K562 (cell line): ENCODE data around the gene SAMD8. TPM values are rescaled to one million over a fixed set of nuclear protein-coding genes. Genes with fewer than 3 reads are reported as not detected.

ENCODE experiments used
- ATAC-seq: fragments of 200-7000 bp; cut with Tn5 transposase; 3 replicates; pipeline ENCODE4 v1.9.1; 2020; ENCODE audit warnings: moderate library complexity
- BruUV-seq: library from RNA; stranded (reverse); fragments of 400-500 nt; replicated peaks from 2 replicates; lab custom pipeline; 2021; lab: Mats Ljungman, UMichigan
- CTCF ChIA-PET: fragments of 300-600 bp; formaldehyde crosslinking; extraction: SDS; loops from one replicate; lab custom pipeline; 2021; ENCODE audit warnings: low intra/inter-chr PET ratio; lab: Yijun Ruan, JAX
- POLR2A ChIA-PET: fragments of 300-600, 350-650 bp; sonication (Branson Sonifier 250); formaldehyde crosslinking; extraction: SDS; loops from one replicate; lab custom pipeline; 2021; ENCODE audit warnings: antibody characterized with exemption, inconsistent platforms; lab: Yijun Ruan, JAX
- DNase-seq, 4 experiments: peaks; one replicate each; pipeline versions ENCODE4 v3.0.0 to v3.0.0-alpha.2; 2011 to 2018; ENCODE audit warnings: low spot score in 3 of 4, mixed read lengths in 3 of 4; ENCODE audit errors: extremely low read depth in 1 of 4
- FAIRE-seq: peaks from 2 replicates; lab custom pipeline; 2011; peaks lifted over from hg19 to GRCh38; lab: Jason Lieb, UNC
- H2AFZ ChIP-seq: 2 replicates; pipeline ENCODE4 v1.6.0; 2011; ENCODE audit warnings: low read depth, low read length, control low read depth, inconsistent platforms
- H3K27ac ChIP-seq: fragments of 200-600 bp; 3 replicates; pipeline ENCODE4 v1.8.0; 2011; ENCODE audit warnings: low read depth, mild to moderate bottlenecking, control low read depth, inconsistent platforms, low read length, moderate library complexity, mixed read lengths; ENCODE audit errors: extremely low read depth
- H3K27me3 ChIP-seq, 2 experiments: fragments of 300-600 bp in 1 of 2; 2 replicates in 1 of 2; 3 replicates in 1 of 2; pipeline versions ENCODE4 v1.6.0 to v1.8.0; 2011; ENCODE audit warnings: inconsistent platforms in 2 of 2, low read length in 2 of 2, mild to moderate bottlenecking in 1 of 2, mixed read lengths in 1 of 2, moderate library complexity in 1 of 2; ENCODE audit not compliant: control insufficient read depth in 2 of 2, insufficient read depth in 2 of 2
- H3K36me3 ChIP-seq: fragments of 300-600 bp; 3 replicates; pipeline ENCODE4 v1.8.0; 2011; ENCODE audit warnings: mild to moderate bottlenecking, low read length, inconsistent platforms; ENCODE audit not compliant: control insufficient read depth, insufficient read depth
- H3K4me1 ChIP-seq, 2 experiments: fragments of 200-600 bp in 1 of 2; replicated peaks in 1 of 2; 2 replicates in 1 of 2; 3 replicates in 1 of 2; pipeline versions ENCODE4 v1.5.1 to v1.8.0; 2011; ENCODE audit warnings: inconsistent platforms in 2 of 2, low read length in 2 of 2, mild to moderate bottlenecking in 1 of 2, mixed read lengths in 1 of 2, moderate library complexity in 1 of 2; ENCODE audit not compliant: control insufficient read depth in 2 of 2, insufficient read depth in 2 of 2
- H3K4me2 ChIP-seq: 2 replicates; pipeline ENCODE4 v1.6.1; 2011; ENCODE audit warnings: low read length, control low read depth, inconsistent platforms, mixed read lengths; ENCODE audit not compliant: insufficient read depth
- H3K4me3 ChIP-seq: fragments of 200-600 bp; sonication (generic), shearing (Covaris generic); 2 replicates; pipeline ENCODE4 v1.5.1; 2016; ENCODE audit warnings: control low read depth, inconsistent platforms
- H3K79me2 ChIP-seq: fragments of 200-600 bp; 3 replicates; pipeline ENCODE4 v1.8.0; 2011; ENCODE audit warnings: low read length, inconsistent platforms; ENCODE audit not compliant: control insufficient read depth, insufficient read depth
- H3K9ac ChIP-seq, 2 experiments: 2 replicates each; pipeline versions ENCODE4 v1.6.0 to v1.6.1; 2011; ENCODE audit warnings: low read depth in 2 of 2, low read length in 2 of 2, control low read depth in 1 of 2, inconsistent platforms in 1 of 2, mild to moderate bottlenecking in 1 of 2, mixed read lengths in 1 of 2; ENCODE audit not compliant: insufficient read depth in 1 of 2
- H3K9me1 ChIP-seq: one replicate; pipeline ENCODE4 v1.6.0; 2011; ENCODE audit warnings: inconsistent platforms, mild to moderate bottlenecking, low read length, moderate library complexity; ENCODE audit not compliant: control insufficient read depth, insufficient read depth
- H3K9me3 ChIP-seq: replicated peaks from 2 replicates; pipeline ENCODE4 v1.5.1; 2011; ENCODE audit warnings: low read depth, low read length, inconsistent platforms; ENCODE audit not compliant: control insufficient read depth, insufficient read depth
- H4K20me1 ChIP-seq: replicated peaks from 2 replicates; pipeline ENCODE4 v1.6.1; 2011; ENCODE audit warnings: low read length, inconsistent platforms, mixed read lengths; ENCODE audit not compliant: control insufficient read depth, insufficient read depth
- BACH1 ChIP-seq: fragments of 200-800 bp; sonication (Bioruptor generic); IDR thresholded peaks from 2 replicates; pipeline ENCODE4 v1.6.1; 2016; ENCODE audit warnings: missing genetic modification characterization, missing compliant biosample characterization
- EGR1 ChIP-seq: fragments of 450-650 bp; conservative IDR thresholded peaks from 2 replicates; pipeline ENCODE4 v1.6.1; 2017; ENCODE audit warnings: mild to moderate bottlenecking
- FOXK2 ChIP-seq, 2 experiments: fragments of 450-650 bp; IDR thresholded peaks in 1 of 2; conservative IDR thresholded peaks in 1 of 2; 2 replicates each; pipeline ENCODE4 v1.6.1; 2016; ENCODE audit warnings: low read depth in 2 of 2, mild to moderate bottlenecking in 1 of 2
- FOXM1 ChIP-seq, 2 experiments: fragments of 450-650 bp in 1 of 2; sonication (generic) in 1 of 2; formaldehyde crosslinking in 1 of 2; IDR thresholded peaks; 2 replicates each; pipeline versions ENCODE4 v1.6.1 to v1.9.0; 2017 to 2022; ENCODE audit warnings: low read depth in 2 of 2, mild to moderate bottlenecking in 2 of 2, missing genetic modification reagents in 1 of 2, moderate library complexity in 1 of 2
- HMG20A ChIP-seq: fragments of 450-650 bp; formaldehyde crosslinking; conservative IDR thresholded peaks from 2 replicates; pipeline ENCODE4 v1.4.0; 2020; ENCODE audit warnings: mild to moderate bottlenecking, mixed read lengths
- JUND ChIP-seq, 2 experiments: IDR thresholded peaks; 2 replicates in 1 of 2; 3 replicates in 1 of 2; pipeline ENCODE4 v1.6.1; 2011; ENCODE audit warnings: borderline replicate concordance in 2 of 2, low read depth in 2 of 2, low read length in 2 of 2, improper control_type of control experiment in 1 of 2, missing biosample characterization in 1 of 2, missing genetic modification characterization in 1 of 2, missing genetic modification reagents in 1 of 2
- MLX ChIP-seq, 2 experiments: fragments of 450-650 bp in 1 of 2; sonication (generic) in 1 of 2; formaldehyde crosslinking; conservative IDR thresholded peaks; 2 replicates each; pipeline versions ENCODE4 v1.4.0 to v1.8.1; 2020 to 2022; ENCODE audit warnings: mild to moderate bottlenecking in 1 of 2, missing genetic modification reagents in 1 of 2
- RBM34 ChIP-seq: fragments of 200-400 bp; formaldehyde crosslinking; IDR thresholded peaks from 2 replicates; pipeline ENCODE4 v1.6.1; 2018; ENCODE audit warnings: low read length, borderline replicate concordance; ENCODE audit not compliant: insufficient read depth
- RBM39 ChIP-seq: fragments of 200-400 bp; formaldehyde crosslinking; optimal IDR thresholded peaks from 2 replicates; pipeline ENCODE3; 2018; ENCODE audit warnings: low read depth, low read length
- SRF ChIP-seq, 2 experiments: fragments of 250-450, 450-650 bp in 1 of 2; sonication (Bioruptor Pico) in 1 of 2; sonication (generic) in 1 of 2; formaldehyde crosslinking; IDR thresholded peaks; 2 replicates each; pipeline versions ENCODE4 v1.5.0 to v1.5.1; 2020 to 2022; ENCODE audit warnings: mild to moderate bottlenecking in 1 of 2, missing genetic modification reagents in 1 of 2
- TFAM ChIP-seq: fragments of 250-450 bp; sonication (Bioruptor Pico); conservative IDR thresholded peaks from 2 replicates; pipeline ENCODE4 v1.5.0; 2021; ENCODE audit warnings: mild to moderate bottlenecking, moderate library complexity
- THRA ChIP-seq: fragments of 450-650 bp; IDR thresholded peaks from 2 replicates; pipeline ENCODE4 v1.6.1; 2017; ENCODE audit warnings: mild to moderate bottlenecking, moderate library complexity
- YY1 ChIP-seq, 3 experiments: IDR thresholded peaks; 2 replicates each; pipeline ENCODE4 v1.6.1; 2011; ENCODE audit warnings: low read length in 2 of 3, mild to moderate bottlenecking in 2 of 3, moderate library complexity in 2 of 3, borderline replicate concordance in 1 of 3, control low read depth in 1 of 3, low read depth in 1 of 3; ENCODE audit not compliant: insufficient read depth in 3 of 3, insufficient replicate concordance in 2 of 3, control insufficient read depth in 1 of 3, insufficient read length in 1 of 3; ENCODE audit errors: extremely low read depth in 1 of 3
- ZBTB49 ChIP-seq: sonication (generic); formaldehyde crosslinking; IDR thresholded peaks from 2 replicates; pipeline ENCODE4 v1.8.0; 2022; ENCODE audit warnings: missing genetic modification reagents, mild to moderate bottlenecking, borderline replicate concordance
- WGBS: fragments of 100-300 bp; shearing (Covaris generic); methylation state at CpG from one replicate; pipeline ENCODE4 v1.1.6; 2016; ENCODE audit warnings: low coverage, mixed read lengths; ENCODE audit not compliant: insufficient coverage; ENCODE audit errors: missing lambda C conversion rate; 5-methylcytosine and 5-hydroxymethylcytosine counted together
- in situ Hi-C: fragments of 300-500 bp; cut with MboI; formaldehyde crosslinking; loops from 4 replicates; pipeline ENCODE4 v1.15.0; 2018; ENCODE audit warnings: inconsistent platforms, mixed read lengths
- intact Hi-C: fragments of 100-400 bp; cut with micrococcal nuclease; formaldehyde crosslinking; loops from 2 replicates; pipeline ENCODE4 v1.14.2; 2022
- polyA plus RNA-seq, 8 experiments: library from polyadenylated mRNA; depleted of rRNA in 4 of 8; stranded (reverse) in 5 of 8; unstranded in 3 of 8; fragments of >200 nt; fragmentation: Nextera tagmentation in 2 of 8; fragmentation: Illumina TruSeq in 1 of 8; extraction: Ambion mirVana in 2 of 8; extraction: Trizol in 1 of 8; gene quantifications; 2 replicates each; pipeline versions ENCODE4 v1.2.1 to v1.2.3, GENCODE V29; 2011 to 2014; ENCODE audit warnings: inconsistent platforms in 1 of 8, missing spikeins in 1 of 8
- total RNA-seq, 7 experiments: library from RNA; depleted of rRNA in 6 of 7; stranded (reverse); fragments of >200 nt in 6 of 7; fragmentation: Illumina TruSeq in 2 of 7; extraction: Trizol in 2 of 7; gene quantifications; 2 replicates each; pipeline versions ENCODE4 v1.2.1 to v1.2.3, GENCODE V29; 2011 to 2021; ENCODE audit warnings: low replicate concordance in 1 of 7

The SAMD8 gene
- total and polyA plus RNA-seq, 9 of the 15 experiments (the other 6 are each of a cell fraction or from before 2014, with no cell fraction given), result 2.7 to 16.1 (median 6.2) TPM

GRCh38 chr10:75062506-75063299 lies 48.8 kb upstream of the SAMD8 start:
- H3K4me1 ChIP-seq, result peaks cover 0 to 9% of the 10 kb centered on the region in 2 experiments; a peak in 2 of 5 replicates
- no peaks in the 10 kb centered on the region for H3K9me3 ChIP-seq
- H4K20me1 ChIP-seq, result no peaks in the 10 kb centered on the region
- no peaks in the 10 kb centered on the region for H3K79me2 ChIP-seq
- in situ Hi-C loops (no loop called here), intact Hi-C loops (no loop called here)
- no peak overlapping the region for H3K4me2 ChIP-seq
- ATAC-seq, result peak; percentile 59
- ChIA-PET POLR2A (interaction anchor here (0.9 to 2.0 kb wide), 3 partner anchors 9 to 17 kb away, joined by 4 to 9 read pairs (median 6); no protein-coding TSS in a partner anchor), CTCF (no interaction called here)
- H2AFZ ChIP-seq, result peak overlapping the region; percentile 68; the same call in 1 of the 2 replicates
- H3K9ac ChIP-seq, result no peak overlapping the region
- H3K27me3 ChIP-seq, result no peaks in the 10 kb centered on the region
- no peaks in the 10 kb centered on the region for H3K9me1 ChIP-seq
- BruUV-seq, result no TSS peak
- no peak overlapping the region for H3K27ac ChIP-seq
- no peaks in the 10 kb centered on the region for H3K36me3 ChIP-seq
- FAIRE-seq, result no peak
- WGBS, result 66% methylated on average over 10 of the region's 10 CpGs
- DNase-seq, result no peak
- no peak overlapping the region for H3K4me3 ChIP-seq
- TF ChIP-seq RBM34 (no peak), JUND (IDR thresholded peaks at IDR 0.05; ENCODE audit: borderline replicate concordance, low read depth, low read length) (no peak), JUND (tag; IDR thresholded peaks at IDR 0.05; ENCODE audit: borderline replicate concordance, low read depth, low read length) (no peak), FOXK2 (conservative IDR thresholded peaks at IDR 0.05 in 1 of 2, IDR thresholded peaks at IDR 0.05 in 1 of 2; ENCODE audit: low read depth in 2 of 2) (0 out of 4 replicates have a peak, but pooled peaks of 1 of the 2 experiments have one; percentile 37), HMG20A (CRISPR knock-in tag) (no peak), EGR1 (no peak), YY1 (IDR thresholded peaks at IDR 0.05; ENCODE audit: borderline replicate concordance in 1 of 3, control insufficient read depth in 1 of 3, extremely low read depth in 1 of 3, insufficient read depth in 3 of 3, insufficient read length in 1 of 3, insufficient replicate concordance in 2 of 3, low read depth in 1 of 3, low read length in 2 of 3) (peak in 1 of 3 experiments; percentile 20), TFAM (CRISPR knock-in tag) (no peak), FOXM1 (IDR thresholded peaks at IDR 0.05; ENCODE audit: low read depth) (peak; percentile 58), FOXM1 (CRISPR knock-in tag; IDR thresholded peaks at IDR 0.05; ENCODE audit: low read depth) (no peak), THRA (no peak), ZBTB49 (CRISPR knock-in tag) (no peak), BACH1 (tag) (no peak), RBM39 (no peak), MLX (CRISPR knock-in tag; conservative IDR thresholded peaks at IDR 0.05) (no peak), SRF (CRISPR knock-in tag; IDR thresholded peaks at IDR 0.05) (no peak)
